Ramos (cell line): ENCODE data around the gene DYNLT1.
"Not testable (repeated sequence)": the region's sequence is repeated elsewhere in the genome, so short reads cannot be mapped to it uniquely, and the experiment has no call there.

ENCODE experiments used
- in situ Hi-C: fragments of 300-500 bp; cut with MboI; formaldehyde crosslinking; loops from one replicate; pipeline ENCODE4 v1.14.3; 2022; ENCODE audit warnings: low sequenced_read_pairs; ENCODE audit not compliant: unreplicated experiment

DYNLT1 gene

DNA sequence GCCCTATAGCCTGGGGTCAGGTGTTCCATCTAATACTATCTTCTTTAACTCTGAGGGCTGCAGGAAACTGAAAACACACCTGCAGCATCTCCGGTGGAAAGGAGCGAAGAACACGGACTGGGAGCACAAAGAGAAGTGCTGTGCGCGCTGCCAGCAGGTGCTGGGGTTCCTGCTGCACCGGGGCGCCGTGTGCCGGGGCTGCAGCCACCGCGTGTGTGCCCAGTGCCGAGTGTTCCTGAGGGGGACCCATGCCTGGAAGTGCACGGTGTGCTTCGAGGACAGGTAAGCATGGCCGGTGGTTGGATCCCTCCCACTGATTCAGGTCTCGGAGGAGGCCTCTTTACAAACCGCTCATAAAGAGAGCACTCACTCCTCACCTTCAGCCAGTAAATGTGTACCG is 20.8 kb upstream of the DYNLT1 start:
- in situ Hi-C loops = no loop called here

DNA sequence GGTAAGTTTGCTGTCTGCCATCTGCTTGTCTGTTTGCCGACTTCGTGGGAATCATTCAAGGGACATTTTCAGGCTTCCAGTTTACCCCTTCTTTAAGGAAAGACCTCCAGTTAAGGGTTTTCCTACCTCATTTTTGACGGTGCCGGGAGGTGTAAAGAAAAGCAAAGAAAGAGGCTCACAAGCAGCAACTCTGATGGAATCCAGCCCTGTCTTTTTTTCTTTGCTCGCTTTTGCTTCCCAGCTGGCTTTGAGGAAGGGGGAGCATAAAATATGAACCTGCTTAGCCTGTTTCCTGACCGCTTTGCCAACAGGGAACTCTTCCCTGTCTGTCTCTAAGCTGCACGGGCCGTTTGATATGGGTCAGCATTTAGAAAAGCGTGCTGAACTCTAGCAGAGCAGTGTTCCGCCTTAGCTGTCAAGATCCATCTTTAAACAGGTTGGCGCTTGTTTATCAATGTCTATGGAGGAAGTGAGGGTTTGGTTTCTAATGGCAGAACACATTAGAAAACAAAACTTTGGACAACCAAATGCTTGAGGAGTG is 19.2 kb upstream of the DYNLT1 start:
- in situ Hi-C loops = no loop called here

DNA sequence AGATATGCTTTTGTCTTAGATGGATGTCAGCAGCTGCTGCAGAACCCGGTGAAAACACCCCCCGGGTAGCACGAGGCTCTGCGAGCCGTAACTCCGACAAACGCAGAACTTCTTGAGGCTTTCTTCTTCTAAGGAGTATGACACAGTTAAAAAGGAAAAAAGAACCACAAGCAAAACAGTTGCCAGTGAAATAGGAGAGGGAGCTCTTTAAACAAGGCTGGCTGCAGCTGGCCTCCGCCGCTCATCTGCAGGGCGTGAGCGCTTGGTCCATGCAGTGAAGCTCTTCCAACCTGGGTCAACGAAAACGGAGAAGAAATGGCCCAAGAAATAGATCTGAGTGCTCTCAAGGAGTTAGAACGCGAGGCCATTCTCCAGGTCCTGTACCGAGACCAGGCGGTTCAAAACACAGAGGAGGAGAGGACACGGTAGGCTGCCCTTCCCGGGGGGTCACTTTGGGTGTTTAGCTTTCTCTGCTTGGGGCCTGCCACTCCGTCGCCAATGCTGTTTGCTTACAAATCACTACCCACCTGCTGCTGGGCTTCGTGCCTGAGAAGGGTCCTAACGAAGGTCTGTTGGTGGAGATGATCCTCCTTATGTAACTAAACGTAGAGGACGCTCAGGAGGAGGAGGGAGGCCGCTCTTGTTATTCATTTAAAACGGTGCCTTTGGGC is 18.5 kb upstream of the DYNLT1 start:
- in situ Hi-C loops = no loop called here

DNA sequence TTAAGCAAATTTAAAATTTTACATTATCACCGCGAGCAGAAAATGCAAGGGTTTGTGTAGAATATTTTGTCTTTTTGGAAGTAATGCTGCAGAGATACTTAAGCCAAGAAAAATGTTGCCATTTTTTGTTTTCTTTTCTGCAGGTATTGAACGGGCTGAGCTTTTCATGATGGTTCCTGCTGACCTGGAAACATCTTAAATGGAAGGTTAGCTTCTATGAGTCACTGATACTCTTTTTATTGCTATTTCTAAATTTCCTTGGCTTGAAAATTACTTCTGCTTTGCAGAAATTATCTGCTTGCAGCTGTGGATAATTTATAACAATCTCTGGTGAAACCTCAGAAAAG is 18.0 kb upstream of the DYNLT1 start:
- in situ Hi-C loops = no loop called here

DNA sequence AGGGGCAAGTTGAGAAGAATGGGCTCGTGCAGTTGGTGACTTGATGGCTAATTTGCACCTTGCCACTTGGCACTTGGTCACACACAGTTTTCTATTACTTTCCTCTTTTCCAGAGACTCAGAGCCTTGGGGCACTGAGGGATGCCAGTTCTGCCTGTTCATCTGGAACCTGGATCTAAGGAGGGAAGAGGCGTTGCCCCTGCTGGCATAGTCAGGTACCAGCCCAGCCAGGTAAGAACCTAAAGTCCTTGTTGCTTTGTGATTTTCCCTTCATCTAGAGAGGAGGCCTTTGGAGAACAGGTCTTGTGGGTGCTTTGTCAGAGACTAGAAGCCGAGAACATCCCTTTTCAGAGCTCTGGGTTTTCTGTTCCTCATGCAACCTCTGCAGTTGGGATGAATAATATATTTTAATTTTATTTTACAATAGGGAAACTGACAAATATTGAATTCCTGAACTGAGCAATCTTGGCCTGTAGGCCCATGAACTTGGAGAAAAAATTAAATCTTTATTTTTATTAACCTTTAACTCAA is 16.7 kb upstream of the DYNLT1 start:
- in situ Hi-C loops = no loop called here

DNA sequence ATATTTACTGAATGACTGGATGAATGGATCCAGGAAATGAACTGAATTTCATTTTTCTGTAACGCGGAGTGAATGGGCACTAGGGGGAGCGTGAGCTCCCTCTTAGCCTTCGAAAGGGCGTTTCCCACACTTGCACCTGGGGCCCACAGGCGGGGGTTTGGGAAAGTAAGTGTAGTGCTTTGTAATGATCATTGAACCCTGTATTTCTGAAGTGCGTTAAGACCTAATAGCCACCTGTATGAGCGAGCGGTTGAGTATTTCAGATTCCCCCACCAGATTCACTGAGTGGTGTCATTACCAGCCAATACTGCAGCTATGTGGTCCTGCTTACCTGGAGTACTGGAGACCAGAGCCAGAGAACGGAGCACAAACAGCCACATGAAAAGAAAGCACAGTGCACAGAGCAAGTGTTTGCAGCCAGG is 15.8 kb upstream of the DYNLT1 start:
- in situ Hi-C loops = no loop called here

DNA sequence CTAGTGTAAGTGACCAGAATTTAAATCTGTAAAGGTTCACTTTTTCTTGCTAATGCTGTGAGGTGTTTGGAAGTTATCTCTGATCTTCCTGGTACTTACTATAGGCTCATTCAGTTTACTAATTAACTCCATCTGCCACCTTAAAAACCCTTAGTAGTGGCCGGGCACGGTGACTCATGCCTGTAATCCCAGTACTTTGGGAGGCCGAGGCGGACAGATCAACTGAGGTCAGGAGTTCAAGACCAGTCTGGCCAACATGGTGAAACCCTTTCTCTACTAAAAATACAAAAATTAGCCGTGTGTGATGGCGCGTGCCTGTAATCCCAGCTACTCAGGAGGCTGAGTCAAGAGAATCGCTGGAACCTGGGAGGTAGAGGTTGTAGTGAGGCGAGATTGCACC is 12.4 kb upstream of the DYNLT1 start:
- in situ Hi-C loops = not testable (repeated sequence)

DNA sequence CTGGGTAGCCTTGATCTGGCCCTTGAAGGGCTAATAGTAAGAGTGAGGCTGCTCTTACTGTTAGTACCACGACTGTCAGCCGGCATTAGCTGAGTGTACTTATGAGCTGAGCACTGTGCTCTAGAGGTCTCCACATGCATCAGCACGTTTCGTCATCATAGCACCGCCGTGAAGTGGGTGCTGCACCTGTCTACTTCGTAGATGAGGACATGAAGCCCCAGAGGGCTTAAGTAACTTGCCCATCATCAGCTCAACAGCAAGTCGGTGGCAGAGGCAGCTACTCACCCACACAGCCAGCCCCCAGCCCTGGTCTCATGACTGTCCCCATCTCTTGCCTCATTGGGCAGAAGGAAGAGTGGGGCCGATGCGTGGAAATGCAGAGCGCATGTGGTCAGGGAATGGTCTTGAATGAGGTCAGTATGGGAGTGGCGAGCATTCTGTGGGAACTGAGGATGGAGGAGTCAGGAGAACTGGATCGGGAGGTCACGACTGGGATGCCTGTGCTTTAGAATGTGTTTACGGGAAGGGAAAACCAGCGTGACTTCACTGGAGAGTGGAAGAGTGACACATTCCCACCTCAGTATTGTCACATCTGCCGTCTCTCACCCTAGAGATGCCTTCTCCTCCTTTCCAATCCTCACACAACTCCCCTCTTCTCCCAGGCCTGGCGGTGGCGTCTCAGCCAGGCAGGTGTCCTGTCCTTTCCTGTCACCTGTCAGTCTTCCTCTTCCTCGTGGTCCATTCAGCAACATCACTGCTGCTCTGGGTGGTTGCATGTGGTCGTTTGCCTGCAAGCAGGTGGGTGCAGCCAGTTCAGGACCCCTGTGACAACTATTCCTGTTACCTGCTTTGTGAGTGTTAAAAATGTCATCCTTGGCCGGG is 11.3 kb upstream of the DYNLT1 start:
- in situ Hi-C loops = no loop called here

DNA sequence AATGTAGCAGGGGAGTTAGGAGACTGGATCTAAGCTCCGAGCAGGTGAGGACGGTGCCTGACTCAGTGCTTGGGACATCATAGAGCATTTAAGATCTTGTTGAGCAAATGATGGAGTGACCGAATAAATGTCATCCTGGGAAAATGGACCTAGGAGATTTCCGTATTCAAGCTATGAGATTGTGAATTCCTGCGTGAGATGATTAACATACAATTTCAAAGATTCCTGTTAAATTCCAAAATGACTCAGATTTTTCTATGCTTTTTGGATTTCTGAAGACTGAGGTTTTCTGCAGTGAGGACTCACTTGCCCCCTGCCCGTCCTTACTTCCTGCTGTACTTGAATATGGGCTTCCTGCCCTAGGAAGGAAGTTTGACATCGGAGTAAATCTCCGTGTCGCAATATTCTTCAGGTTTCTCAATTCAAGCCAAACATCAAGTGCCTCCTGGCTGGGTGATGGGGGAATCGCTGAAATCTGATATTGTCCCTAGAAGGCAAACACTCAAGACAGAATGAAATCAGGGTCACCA is 10.5 kb upstream of the DYNLT1 start:
- in situ Hi-C loops = no loop called here

DNA sequence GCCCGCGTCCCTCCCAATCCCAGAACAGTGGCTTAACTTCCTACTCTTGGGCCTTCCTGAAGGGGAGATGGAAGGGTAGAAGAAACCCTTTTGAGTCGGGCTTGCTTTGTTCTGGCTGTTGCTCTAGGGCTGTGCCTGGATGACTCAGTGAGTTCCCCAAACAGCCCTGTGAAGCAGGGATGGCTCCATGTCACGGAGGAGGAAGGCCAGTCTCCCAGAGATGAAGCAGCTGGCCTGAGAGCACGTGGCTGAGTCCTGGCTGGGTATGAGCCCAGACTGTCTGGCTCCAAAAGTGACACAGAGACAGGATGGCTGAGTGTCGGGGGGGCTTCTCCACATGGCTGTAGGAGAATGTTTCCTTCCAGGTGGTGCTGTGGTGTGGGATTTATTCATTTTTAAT is 10.0 kb upstream of the DYNLT1 start:
- in situ Hi-C loops = no loop called here

DNA sequence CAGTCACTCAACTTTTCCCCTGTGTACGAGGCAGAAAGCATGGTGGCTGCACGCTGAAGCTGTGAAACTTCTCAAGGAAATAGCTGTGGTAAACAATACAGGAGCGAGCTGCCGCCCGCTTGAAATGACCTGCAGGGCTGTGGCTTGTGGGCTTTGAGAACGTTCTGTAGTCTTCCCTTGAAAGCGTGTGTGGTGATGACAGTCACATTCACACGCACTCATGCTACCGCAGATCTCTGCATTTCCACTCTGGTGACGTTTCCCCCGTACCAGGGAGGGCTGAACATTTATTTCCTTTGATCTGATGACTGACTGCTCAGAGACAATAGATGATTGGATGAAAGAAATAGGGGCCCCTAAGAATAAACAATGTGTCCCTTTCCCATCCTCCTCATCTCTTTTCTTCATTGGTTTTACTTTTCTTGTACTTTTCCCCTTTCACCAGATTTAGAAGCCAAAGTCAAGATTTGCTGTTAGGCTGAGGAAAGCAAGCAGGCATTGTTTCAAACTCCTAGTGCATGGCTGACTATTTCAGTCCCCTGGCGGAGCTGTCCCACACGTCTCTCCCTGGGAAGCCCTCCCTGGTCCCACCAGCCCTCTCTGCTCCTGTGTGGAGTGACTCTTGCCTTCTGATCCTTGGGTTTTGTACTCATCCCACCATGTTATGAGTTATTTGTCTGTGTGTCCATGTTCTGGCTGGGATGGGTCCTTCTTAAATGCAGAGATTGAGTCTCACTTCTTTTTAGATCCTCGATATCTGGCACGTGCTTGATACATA is 9.2 kb upstream of the DYNLT1 start:
- in situ Hi-C loops = no loop called here

DNA sequence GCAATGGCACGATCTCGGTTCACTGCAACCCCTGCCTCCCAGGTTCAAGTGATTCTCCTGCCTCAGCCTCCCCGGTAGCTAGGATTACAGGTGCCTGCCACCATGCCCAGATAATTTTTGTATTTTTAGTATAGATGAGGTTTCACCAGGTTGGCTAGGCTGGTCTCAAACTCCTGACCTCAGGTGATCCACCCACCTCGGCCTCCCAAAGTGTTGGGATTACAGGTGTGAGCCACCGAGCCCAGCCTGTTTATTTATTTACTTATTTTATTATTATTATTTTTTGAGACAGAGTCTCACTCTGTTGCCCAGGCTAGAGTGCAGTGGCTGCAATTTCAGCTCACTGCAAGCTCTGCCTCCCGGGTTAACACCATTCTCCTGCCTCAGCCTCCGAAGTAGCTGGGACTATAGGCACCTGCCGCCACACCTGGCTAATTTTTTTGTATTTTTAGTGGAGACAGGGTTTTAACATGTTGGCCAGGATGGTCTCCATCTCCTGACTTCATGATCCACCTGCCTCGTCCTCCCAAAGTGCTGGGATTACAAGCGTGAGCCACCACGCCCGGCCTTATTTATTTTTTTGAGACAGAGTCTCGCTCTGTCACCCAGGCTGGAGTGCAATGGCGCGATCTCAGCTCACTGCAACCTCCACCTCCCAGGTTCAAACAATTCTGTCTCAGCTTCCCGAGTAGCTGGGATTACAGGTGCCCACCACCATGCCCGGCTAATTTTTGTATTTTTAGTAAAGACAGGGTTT is 7.6 kb upstream of the DYNLT1 start:
- in situ Hi-C loops = not testable (repeated sequence)

DNA sequence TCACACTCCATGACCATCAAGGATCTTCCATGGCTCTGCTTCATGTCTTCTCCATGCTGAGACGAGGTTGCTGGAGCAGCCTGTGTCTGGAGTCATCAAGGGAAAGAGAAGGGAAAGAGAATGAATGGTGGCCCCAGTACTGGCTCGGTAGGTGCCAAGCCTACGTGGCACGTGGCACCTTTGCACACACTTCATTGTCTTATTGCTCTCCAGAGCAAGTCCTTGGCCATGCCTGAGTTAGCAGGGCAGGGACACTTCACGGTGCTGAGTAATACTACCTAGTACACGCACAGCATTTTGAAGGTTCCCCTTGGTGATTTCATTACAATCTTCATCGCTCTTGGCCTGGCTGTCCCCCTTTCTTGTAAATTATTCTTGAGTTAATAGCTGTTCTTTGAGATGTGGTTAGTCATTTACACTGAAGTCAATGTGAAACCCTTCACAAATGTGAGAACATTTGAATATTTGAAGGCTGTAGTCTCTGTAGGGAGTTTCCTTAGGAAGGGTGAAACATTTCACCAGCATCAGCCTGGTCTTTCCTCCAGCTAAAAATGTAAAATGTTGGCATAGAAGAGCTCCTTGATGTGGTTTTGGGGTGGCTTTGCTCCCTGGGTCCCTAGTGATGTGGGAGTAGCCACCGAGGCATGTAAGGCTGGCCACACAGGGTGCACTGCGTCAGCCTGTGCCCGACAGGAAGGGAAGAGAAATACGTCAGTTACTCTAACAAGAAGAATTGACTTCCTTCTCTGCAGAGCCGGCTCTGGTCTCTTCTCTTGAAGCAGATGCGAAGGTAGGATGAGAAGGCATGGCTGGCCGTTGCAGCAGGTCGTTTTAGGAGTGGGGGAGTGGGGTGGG is 5.0 kb upstream of the DYNLT1 start, which contains the start of gene SYTL3:
SYTL3 (plus strand) TSS at position 766 of the 855 bp plus-strand sequence. CDS start 13,215 bp downstream, outside the sequence.
- in situ Hi-C loops = no loop called here

DNA sequence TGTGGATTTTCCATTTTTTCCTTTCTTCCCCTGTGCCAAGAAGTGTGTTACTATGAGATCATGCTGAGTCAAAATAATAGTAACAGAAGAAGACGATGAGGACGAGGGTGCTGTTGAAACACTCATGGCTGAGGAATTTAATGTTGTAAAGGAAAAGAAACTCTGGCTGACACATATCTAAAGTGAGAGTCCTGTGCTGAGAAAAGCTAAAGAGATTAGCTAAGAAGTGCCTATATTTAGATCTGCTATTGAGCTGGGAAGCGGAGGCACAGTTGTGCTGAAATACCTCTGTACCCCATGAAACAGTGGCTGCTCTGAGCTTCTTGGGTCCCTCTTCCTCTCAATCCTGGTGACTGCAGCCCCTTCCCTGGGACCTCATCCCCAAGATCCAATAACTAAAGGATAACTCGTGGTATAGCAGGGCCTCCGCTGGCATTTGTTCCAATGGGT is 4.2 kb upstream of the DYNLT1 start:
- in situ Hi-C loops = no loop called here

DNA sequence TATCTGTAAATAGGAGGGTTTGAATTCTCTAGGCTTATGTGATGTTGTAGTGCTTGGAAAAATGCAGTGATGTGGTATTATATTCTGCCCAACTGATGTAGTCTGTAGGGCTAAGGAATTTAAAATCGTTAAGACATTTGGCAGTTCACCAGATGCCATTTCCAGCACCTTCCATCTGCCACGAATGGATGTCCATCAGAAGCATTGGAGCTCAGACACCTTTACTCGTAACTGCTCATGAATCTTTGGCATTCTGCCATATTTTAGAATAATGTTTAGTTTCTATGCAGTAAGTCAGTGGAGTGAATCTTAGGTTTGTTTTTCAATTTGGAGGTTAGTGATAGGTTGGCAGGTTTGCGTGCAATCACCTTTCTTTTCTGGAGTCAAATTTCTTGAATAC is 3.0 kb upstream of the DYNLT1 start:
- in situ Hi-C loops = no loop called here

DNA sequence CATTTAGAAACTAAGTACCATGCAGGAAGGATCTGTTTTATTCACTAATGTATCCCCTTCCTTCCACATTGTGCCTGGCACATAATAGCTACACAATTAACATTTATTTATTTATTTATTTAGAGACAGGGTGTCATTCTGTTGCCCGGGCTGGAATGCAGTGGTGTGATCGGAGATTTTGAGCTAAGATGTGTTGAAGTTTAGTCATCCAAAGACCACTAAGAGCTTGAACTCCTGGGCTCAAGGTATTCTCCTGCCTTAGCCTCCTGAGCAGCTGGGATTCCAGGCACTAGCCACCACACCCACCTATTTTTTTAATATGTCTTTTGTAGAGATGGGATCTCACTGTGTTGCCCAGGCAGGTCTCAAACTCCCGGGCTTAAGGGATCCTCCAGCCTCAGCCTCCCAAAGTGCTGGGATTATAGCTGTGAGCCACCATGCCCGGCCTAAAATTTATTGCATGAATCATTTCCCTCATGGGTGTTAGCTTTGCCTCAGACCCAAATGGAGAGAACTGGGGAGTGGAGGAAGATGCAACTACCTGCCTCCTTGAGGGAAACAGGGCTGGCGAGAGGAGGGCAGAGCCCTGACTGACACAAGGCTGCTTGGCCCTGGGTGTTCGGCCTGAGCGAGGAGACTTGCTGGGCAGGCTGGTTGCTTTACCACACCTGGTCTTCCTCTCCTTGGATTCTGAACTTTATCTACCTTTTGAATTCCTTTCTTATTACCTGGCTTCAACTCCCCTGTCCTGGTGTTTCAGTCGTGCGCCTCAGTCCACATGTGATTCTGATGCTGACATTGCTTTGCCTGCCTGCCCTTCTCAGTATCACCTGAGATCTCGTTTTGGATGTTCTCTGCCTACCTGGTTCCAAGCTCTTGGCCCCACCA is 1.7 kb upstream of the DYNLT1 start:
- in situ Hi-C loops = no loop called here
